Mesenchymal stem cell (in vitro differentiated cells and primary cell): ENCODE measurements around the gene RNF130.
"Not testable (repeated sequence)": the region's sequence is repeated elsewhere in the genome, so short reads cannot be mapped to it uniquely, and the experiment has no call there.

Source experiments
- DNase-seq: peaks from one replicate; pipeline ENCODE4 v3.0.0-alpha.2; 2013
- H2AFZ ChIP-seq: one replicate; pipeline ENCODE4 v1.6.1; 2013; ENCODE audit warnings: low read depth, mild to moderate bottlenecking, control low read depth, inconsistent platforms, low read length, moderate library complexity
- H2AK5ac ChIP-seq: 2 replicates; pipeline ENCODE4 v1.6.1; 2013; ENCODE audit warnings: low read length, moderate library complexity, mild to moderate bottlenecking, inconsistent platforms; ENCODE audit not compliant: severe bottlenecking
- H2BK120ac ChIP-seq: one replicate; pipeline ENCODE4 v1.6.1; 2013; ENCODE audit warnings: low read depth, mild to moderate bottlenecking, inconsistent platforms, low read length, moderate library complexity
- H2BK12ac ChIP-seq, 2 experiments: one replicate each; pipeline ENCODE4 v1.6.1; 2013; ENCODE audit warnings: inconsistent platforms in 2 of 2, low read length in 2 of 2, mild to moderate bottlenecking in 2 of 2, moderate library complexity in 2 of 2, control low read depth in 1 of 2
- H2BK15ac ChIP-seq: one replicate; pipeline ENCODE4 v1.6.1; 2013; ENCODE audit warnings: mild to moderate bottlenecking, low read depth, inconsistent platforms; ENCODE audit not compliant: poor library complexity, severe bottlenecking
- H2BK5ac ChIP-seq: 2 replicates; pipeline ENCODE4 v1.6.1; 2013; ENCODE audit warnings: low read depth, mild to moderate bottlenecking, low read length, control low read depth, inconsistent platforms; ENCODE audit not compliant: poor library complexity, severe bottlenecking
- H3K14ac ChIP-seq, 2 experiments: one replicate each; pipeline ENCODE4 v1.6.1; 2013; ENCODE audit warnings: inconsistent platforms in 2 of 2, low read length in 2 of 2, control low read depth in 1 of 2, mild to moderate bottlenecking in 1 of 2, moderate library complexity in 1 of 2
- H3K18ac ChIP-seq, 2 experiments: one replicate each; pipeline ENCODE4 v1.6.1; 2013; ENCODE audit warnings: inconsistent platforms in 2 of 2, low read length in 2 of 2, control low read depth in 1 of 2, low read depth in 1 of 2, mild to moderate bottlenecking in 1 of 2
- H3K23ac ChIP-seq, 2 experiments: one replicate each; pipeline ENCODE4 v1.6.1; 2013; ENCODE audit warnings: inconsistent platforms in 2 of 2, low read length in 2 of 2, mild to moderate bottlenecking in 2 of 2, moderate library complexity in 2 of 2, control low read depth in 1 of 2
- H3K27ac ChIP-seq: 2 replicates; pipeline ENCODE4 v1.5.1; 2013; ENCODE audit warnings: mild to moderate bottlenecking, moderate library complexity, low read length, control low read depth, inconsistent platforms; ENCODE audit not compliant: poor library complexity, severe bottlenecking
- H3K27me3 ChIP-seq, 2 experiments: 2 replicates each; pipeline versions ENCODE4 v1.6.1 to v1.7.0; 2013; ENCODE audit warnings: low read length in 2 of 2, mild to moderate bottlenecking in 2 of 2, moderate library complexity in 2 of 2, control low read depth in 1 of 2, inconsistent platforms in 1 of 2; ENCODE audit not compliant: control insufficient read depth in 1 of 2, insufficient read depth in 1 of 2
- H3K36me3 ChIP-seq, 2 experiments: 2 replicates each; pipeline versions ENCODE4 v1.6.1 to v1.7.0; 2013; ENCODE audit warnings: low read length in 2 of 2, control low read depth in 1 of 2, inconsistent platforms in 1 of 2, low read depth in 1 of 2, mild to moderate bottlenecking in 1 of 2; ENCODE audit not compliant: insufficient read depth in 2 of 2, control insufficient read depth in 1 of 2
- H3K4ac ChIP-seq, 2 experiments: one replicate each; pipeline ENCODE4 v1.6.1; 2013; ENCODE audit warnings: inconsistent platforms in 2 of 2, low read length in 2 of 2, mild to moderate bottlenecking in 2 of 2, moderate library complexity in 2 of 2, control low read depth in 1 of 2, low read depth in 1 of 2
- H3K4me1 ChIP-seq: 2 replicates; pipeline ENCODE4 v1.6.1; 2013; ENCODE audit warnings: low read depth, low read length, control low read depth; ENCODE audit not compliant: control insufficient read depth, insufficient read depth
- H3K4me2 ChIP-seq: 2 replicates; pipeline ENCODE4 v1.6.1; 2013; ENCODE audit warnings: low read length, mild to moderate bottlenecking, inconsistent platforms; ENCODE audit not compliant: poor library complexity, severe bottlenecking
- H3K4me3 ChIP-seq, 2 experiments: 2 replicates each; pipeline versions ENCODE4 v1.5.1 to v1.7.0; 2013; ENCODE audit warnings: low read length in 2 of 2, mild to moderate bottlenecking in 2 of 2, control low read depth in 1 of 2, low read depth in 1 of 2; ENCODE audit not compliant: insufficient read depth in 1 of 2
- H3K79me1 ChIP-seq: replicated peaks from 2 replicates; pipeline ENCODE4 v1.6.1; 2013; ENCODE audit warnings: mild to moderate bottlenecking, control low read depth, low read length, inconsistent platforms; ENCODE audit not compliant: poor library complexity, severe bottlenecking
- H3K9ac ChIP-seq: 2 replicates; pipeline ENCODE4 v1.7.0; 2013; ENCODE audit warnings: mild to moderate bottlenecking, low read length, moderate library complexity
- H3K9me3 ChIP-seq: 2 replicates; pipeline ENCODE4 v1.7.0; 2013; ENCODE audit warnings: mild to moderate bottlenecking, low read length; ENCODE audit not compliant: control insufficient read depth
- H4K8ac ChIP-seq: one replicate; pipeline ENCODE4 v1.6.1; 2013; ENCODE audit warnings: inconsistent platforms, mild to moderate bottlenecking, low read length, moderate library complexity
- H4K91ac ChIP-seq: one replicate; pipeline ENCODE4 v1.6.1; 2013; ENCODE audit warnings: mild to moderate bottlenecking, low read length, inconsistent platforms
- WGBS: methylation state at CpG from one replicate; pipeline ENCODE4 v1.1.7; 2013; ENCODE audit warnings: mixed read lengths; 5-methylcytosine and 5-hydroxymethylcytosine counted together

The RNF130 gene

DNA sequence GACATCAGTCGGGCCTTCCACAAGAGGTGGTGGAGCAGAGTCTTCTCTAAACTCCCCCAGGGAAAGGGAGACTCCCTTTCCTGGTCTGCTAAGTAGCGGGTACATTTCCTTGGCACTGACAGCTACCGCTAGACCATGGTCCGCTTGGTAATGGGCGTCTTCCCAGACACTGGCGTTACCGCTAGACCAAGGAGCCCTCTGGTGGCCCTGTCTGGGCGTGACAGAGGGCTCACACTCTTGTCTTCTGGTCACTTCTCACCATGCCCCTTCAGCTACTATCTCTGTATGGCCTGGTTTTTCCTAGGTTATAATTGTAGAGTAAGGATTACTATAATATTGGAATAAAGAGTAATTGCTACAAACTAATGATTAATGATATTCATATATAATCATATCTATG is 81.0 kb downstream of the RNF130 start:
- H3K79me1 ChIP-seq, H3K4ac ChIP-seq, H3K23ac ChIP-seq, H3K9me3 ChIP-seq, H3K18ac ChIP-seq, H4K91ac ChIP-seq, H2BK15ac ChIP-seq, DNase-seq, H2BK12ac ChIP-seq, H2AK5ac ChIP-seq, H3K36me3 ChIP-seq, H3K27me3 ChIP-seq, H4K8ac ChIP-seq, H3K4me2 ChIP-seq, H3K4me3 ChIP-seq, H2AFZ ChIP-seq, H3K14ac ChIP-seq, H2BK5ac ChIP-seq, H3K27ac ChIP-seq, H2BK120ac ChIP-seq, H3K4me1 ChIP-seq, H3K9ac ChIP-seq: not testable (repeated sequence)
- 88% methylated on average over 7 of the region's 8 CpGs for WGBS

DNA sequence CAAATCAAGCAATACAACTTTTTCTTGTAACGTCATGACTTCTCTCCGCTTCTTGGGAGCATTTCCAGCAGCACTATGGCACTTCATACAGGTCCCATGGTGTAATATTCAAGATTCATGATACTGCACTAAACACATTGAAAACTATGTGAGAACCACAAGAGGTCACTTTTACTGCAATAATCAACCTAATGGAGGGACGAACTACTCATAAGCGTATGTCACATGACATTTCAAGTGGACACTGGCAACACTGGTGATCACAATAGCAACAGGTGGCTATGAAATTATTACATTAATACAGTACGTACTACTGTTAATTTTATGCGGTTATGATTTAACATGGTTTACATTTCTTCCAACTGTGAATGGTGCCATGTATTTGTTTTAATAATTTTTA is 85.2 kb downstream of the RNF130 start:
- no peak overlapping the region for H3K18ac ChIP-seq
- no peaks in the 10 kb centered on the region for H3K4me1 ChIP-seq
- no peak overlapping the region for H3K27ac ChIP-seq
- H2BK5ac ChIP-seq: no peak overlapping the region
- H3K4me2 ChIP-seq: no peak overlapping the region
- no peak overlapping the region for H4K91ac ChIP-seq
- no peak overlapping the region for H3K4me3 ChIP-seq
- no peak overlapping the region for H3K23ac ChIP-seq
- WGBS: 91% methylated on average over 4 of the region's 6 CpGs
- no peaks in the 10 kb centered on the region for H3K79me1 ChIP-seq
- H3K9ac ChIP-seq: no peak overlapping the region
- H2AFZ ChIP-seq: no peak overlapping the region
- no peaks in the 10 kb centered on the region for H3K36me3 ChIP-seq
- no peak overlapping the region for H4K8ac ChIP-seq
- no peak overlapping the region for H2AK5ac ChIP-seq
- H3K4ac ChIP-seq: no peak overlapping the region
- DNase-seq: no peak
- no peaks in the 10 kb centered on the region for H3K9me3 ChIP-seq
- H3K27me3 ChIP-seq: no peaks in the 10 kb centered on the region
- H2BK15ac ChIP-seq: no peak overlapping the region
- H2BK120ac ChIP-seq: no peak overlapping the region
- H2BK12ac ChIP-seq: no peak overlapping the region
- H3K14ac ChIP-seq: no peak overlapping the region

DNA sequence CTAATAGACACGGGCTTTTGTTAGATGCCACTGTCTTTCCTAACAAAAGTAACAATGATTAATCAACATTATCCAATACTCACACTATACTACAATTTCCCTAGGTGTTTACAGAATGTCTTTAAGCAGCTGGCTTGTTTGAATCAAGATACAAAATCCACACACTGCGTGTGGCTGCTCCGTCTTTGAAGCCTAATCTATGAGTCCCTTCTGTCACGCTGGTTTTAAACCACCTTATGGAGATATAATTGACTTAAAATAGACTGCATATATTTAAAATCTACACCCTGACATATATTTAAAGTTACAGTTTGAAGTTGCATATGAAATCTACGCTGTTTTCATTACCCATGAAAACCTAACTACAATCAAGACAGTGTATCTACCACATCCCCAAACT is 89.9 kb downstream of the RNF130 start:
- DNase-seq: no peak
- Histone ChIP-seq H3K27ac (no peak overlapping the region), H3K4ac (no peak overlapping the region), H4K8ac (no peak overlapping the region), H4K91ac (no peak overlapping the region), H3K36me3 (peaks cover 11 to 34% of the 10 kb centered on the region in 2 experiments), H3K79me1 (peaks cover 3% of the 10 kb centered on the region), H3K14ac (no peak overlapping the region), H3K18ac (no peak overlapping the region), H3K4me2 (no peak overlapping the region), H2BK12ac (no peak overlapping the region), H2BK15ac (no peak overlapping the region), H3K9ac (no peak overlapping the region), H2AK5ac (no peak overlapping the region), H3K4me1 (peaks cover 2% of the 10 kb centered on the region), H3K23ac (no peak overlapping the region), H2BK5ac (no peak overlapping the region), H2BK120ac (no peak overlapping the region), H3K27me3 (no peaks in the 10 kb centered on the region), H3K4me3 (no peak overlapping the region), H3K9me3 (no peaks in the 10 kb centered on the region), H2AFZ (no peak overlapping the region)
- 91% methylated on average over 2 of the region's 5 CpGs for WGBS

DNA sequence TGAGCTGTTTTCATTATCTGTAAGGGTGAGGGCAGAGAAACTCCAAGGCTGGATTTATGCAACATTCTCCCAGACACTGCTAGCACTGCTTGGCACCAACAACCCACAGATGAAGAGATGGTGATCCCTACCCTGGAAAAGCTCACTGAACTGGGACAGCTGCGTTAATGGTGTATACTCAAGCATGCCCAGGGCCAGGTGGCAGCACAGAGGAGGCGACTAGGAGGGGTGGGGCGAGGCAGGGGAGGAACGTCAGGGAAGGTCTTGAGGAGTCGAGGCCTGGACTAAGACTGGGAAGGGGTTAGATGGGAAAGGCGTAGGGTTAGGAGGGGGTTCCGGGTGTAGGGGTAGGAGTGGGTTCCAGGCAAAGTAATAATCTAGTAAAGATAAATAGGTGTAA is 90.8 kb downstream of the RNF130 start:
- Histone ChIP-seq H3K4me1 (peaks cover 2% of the 10 kb centered on the region), H4K91ac (no peak overlapping the region), H3K4ac (no peak overlapping the region), H3K9ac (no peak overlapping the region), H3K4me2 (no peak overlapping the region), H2AK5ac (no peak overlapping the region), H4K8ac (no peak overlapping the region), H2BK5ac (no peak overlapping the region), H3K9me3 (no peaks in the 10 kb centered on the region), H3K4me3 (no peak overlapping the region), H2BK12ac (no peak overlapping the region), H3K79me1 (peaks cover 3% of the 10 kb centered on the region), H3K23ac (no peak overlapping the region), H3K14ac (no peak overlapping the region), H3K27ac (no peak overlapping the region), H3K27me3 (no peaks in the 10 kb centered on the region), H3K18ac (no peak overlapping the region), H3K36me3 (peaks cover 17 to 38% of the 10 kb centered on the region in 2 experiments), H2BK15ac (no peak overlapping the region), H2AFZ (no peak overlapping the region), H2BK120ac (no peak overlapping the region)
- DNase-seq: no peak
- WGBS: 96% methylated on average over 7 of the region's 7 CpGs
